Effector CD4-positive, alpha-beta T cell (primary cell): ENCODE measurements around the gene TTBK1.
"Not testable (repeated sequence)": the region's sequence is repeated elsewhere in the genome, so short reads cannot be mapped to it uniquely, and the experiment has no call there.

Experiments
- DNase-seq: peaks from one replicate; pipeline ENCODE4 v3.0.0-alpha.2; 2020

Gene TTBK1

GRCh38 chr6:43290339-43290904 lies 47.1 kb downstream of the TTBK1 start:
- no peak for DNase-seq

- DNase-seq: no peak
These were observed 47.6 kb downstream of the TTBK1 start for GRCh38 chr6:43290905-43291355.

GRCh38 chr6:43291708-43292107 lies 48.4 kb downstream of the TTBK1 start:
- no peak for DNase-seq

GRCh38 chr6:43292341-43292740 lies 49.1 kb downstream of the TTBK1 start:
- no peak for DNase-seq

- no peak for DNase-seq
These were observed 49.6 kb downstream of the TTBK1 start for GRCh38 chr6:43292763-43293318.

- DNase-seq: no peak
These were observed 50.4 kb downstream of the TTBK1 start for GRCh38 chr6:43293698-43294097.

- no peak for DNase-seq
These were observed 51.3 kb downstream of the TTBK1 start for GRCh38 chr6:43294536-43294935.

- no peak for DNase-seq
These were observed 52.2 kb downstream of the TTBK1 start for GRCh38 chr6:43295456-43295855.

- no peak for DNase-seq
These were observed 53.7 kb downstream of the TTBK1 start for GRCh38 chr6:43296780-43297497.

- no peak for DNase-seq
These were observed 54.6 kb downstream of the TTBK1 start, which contains the start of gene SLC22A7 for GRCh38 chr6:43297644-43298564. Gene SLC22A7 (plus strand): TSS chr6:43298260. CDS start chr6:43298359, 99 bp downstream.

- DNase-seq: no peak
These were observed 55.5 kb downstream of the TTBK1 start for GRCh38 chr6:43298565-43299337.

- no peak for DNase-seq
These were observed 56.3 kb downstream of the TTBK1 start for GRCh38 chr6:43299338-43300293.

- no peak for DNase-seq
These were observed 58.0 kb downstream of the TTBK1 start for GRCh38 chr6:43301081-43301870.

- DNase-seq: no peak
These were observed 58.8 kb downstream of the TTBK1 start for GRCh38 chr6:43302126-43302525.

GRCh38 chr6:43303006-43303405 lies 59.7 kb downstream of the TTBK1 start:
- DNase-seq: not testable (repeated sequence)

GRCh38 chr6:43303751-43304331 lies 60.6 kb downstream of the TTBK1 start:
- no peak for DNase-seq

- no peak for DNase-seq
These were observed 61.1 kb downstream of the TTBK1 start for GRCh38 chr6:43304361-43304760.

GRCh38 chr6:43304882-43305281 lies 61.6 kb downstream of the TTBK1 start:
- DNase-seq: no peak

GRCh38 chr6:43306086-43306485 lies 62.8 kb downstream of the TTBK1 start:
- DNase-seq: no peak
